HEK293 (cell line): ENCODE data around the gene CNPY4.
A peak's percentile ranks its signal among the peaks of the same experiment; 100 is the strongest.

Source experiments
- IKZF3 ChIP-seq: fragments of 450-650 bp; IDR thresholded peaks from 2 replicates; pipeline ENCODE4 v1.5.0; 2018; ENCODE audit warnings: missing biosample characterization, mild to moderate bottlenecking, missing genetic modification characterization, moderate library complexity
- KLF1 ChIP-seq: fragments of 450-650 bp; formaldehyde crosslinking; IDR thresholded peaks from 2 replicates; pipeline ENCODE4 v1.5.1; 2016; ENCODE audit warnings: missing biosample characterization, missing genetic modification characterization
- KLF9 ChIP-seq: fragments of 450-650 bp; formaldehyde crosslinking; IDR thresholded peaks from 2 replicates; pipeline ENCODE4 v1.5.1; 2016; ENCODE audit warnings: missing biosample characterization, missing genetic modification characterization, low read depth
- REST ChIP-seq: fragments of 450-650 bp; formaldehyde crosslinking; IDR thresholded peaks from 2 replicates; pipeline ENCODE4 v1.5.1; 2016; ENCODE audit warnings: missing biosample characterization, missing genetic modification characterization
- SALL2 ChIP-seq: fragments of 450-650 bp; formaldehyde crosslinking; IDR thresholded peaks from 2 replicates; pipeline ENCODE4 v1.5.0; 2017; ENCODE audit warnings: missing biosample characterization, mild to moderate bottlenecking, missing genetic modification characterization, borderline replicate concordance
- SP2 ChIP-seq: fragments of 450-650 bp; formaldehyde crosslinking; IDR thresholded peaks from 2 replicates; pipeline ENCODE4 v1.5.1; 2016; ENCODE audit warnings: missing biosample characterization, missing genetic modification characterization
- ZBTB17 ChIP-seq: fragments of 450-650 bp; formaldehyde crosslinking; IDR thresholded peaks from 2 replicates; pipeline ENCODE4 v1.5.1; 2016; ENCODE audit warnings: missing biosample characterization, missing genetic modification characterization
- ZNF10 ChIP-seq: fragments of 450-650 bp; formaldehyde crosslinking; IDR thresholded peaks from 2 replicates; pipeline ENCODE4 v1.5.1; 2017; ENCODE audit warnings: missing biosample characterization, missing genetic modification characterization
- ZNF132 ChIP-seq: fragments of 450-650 bp; formaldehyde crosslinking; IDR thresholded peaks from 2 replicates; pipeline ENCODE4 v1.5.1; 2017; ENCODE audit warnings: missing biosample characterization, missing genetic modification characterization, borderline replicate concordance
- ZNF211 ChIP-seq: fragments of 450-650 bp; formaldehyde crosslinking; IDR thresholded peaks from 2 replicates; pipeline ENCODE4 v1.5.1; 2016; ENCODE audit warnings: low read depth, missing biosample characterization, missing genetic modification characterization
- ZNF221 ChIP-seq: fragments of 450-650 bp; formaldehyde crosslinking; IDR thresholded peaks from 2 replicates; pipeline ENCODE4 v1.5.1; 2017; ENCODE audit warnings: missing biosample characterization, missing genetic modification characterization, borderline replicate concordance
- ZNF274 ChIP-seq, 2 experiments: fragments of 200-500 bp in 1 of 2; fragments of 450-650 bp in 1 of 2; sonication (Bioruptor generic) in 1 of 2; formaldehyde crosslinking in 1 of 2; IDR thresholded peaks; 2 replicates each; pipeline versions ENCODE4 v1.5.1 to v1.6.1; 2014 to 2016; ENCODE audit warnings: borderline replicate concordance in 1 of 2, inconsistent platforms in 1 of 2, low read length in 1 of 2, missing biosample characterization in 1 of 2, missing genetic modification characterization in 1 of 2
- ZNF404 ChIP-seq: fragments of 450-650 bp; formaldehyde crosslinking; IDR thresholded peaks from 2 replicates; pipeline ENCODE4 v1.5.1; 2017; ENCODE audit warnings: missing biosample characterization, missing genetic modification characterization
- ZNF423 ChIP-seq: fragments of 450-650 bp; formaldehyde crosslinking; IDR thresholded peaks from 2 replicates; pipeline ENCODE4 v1.5.1; 2016; ENCODE audit warnings: missing biosample characterization, missing genetic modification characterization
- ZNF488 ChIP-seq: fragments of 450-650 bp; formaldehyde crosslinking; IDR thresholded peaks from 2 replicates; pipeline ENCODE4 v1.5.1; 2016; ENCODE audit warnings: missing biosample characterization, missing genetic modification characterization
- ZNF513 ChIP-seq: fragments of 450-650 bp; IDR thresholded peaks from 2 replicates; pipeline ENCODE4 v1.5.1; 2018; ENCODE audit warnings: missing biosample characterization, missing genetic modification characterization
- ZNF521 ChIP-seq: fragments of 450-650 bp; formaldehyde crosslinking; IDR thresholded peaks from 2 replicates; pipeline ENCODE4 v1.5.1; 2017; ENCODE audit warnings: missing biosample characterization, mild to moderate bottlenecking, missing genetic modification characterization
- ZNF544 ChIP-seq: fragments of 450-650 bp; formaldehyde crosslinking; IDR thresholded peaks from 2 replicates; pipeline ENCODE4 v1.5.0; 2017; ENCODE audit warnings: missing biosample characterization, missing genetic modification characterization
- ZNF558 ChIP-seq: fragments of 450-650 bp; formaldehyde crosslinking; IDR thresholded peaks from 2 replicates; pipeline ENCODE4 v1.5.1; 2016; ENCODE audit warnings: missing biosample characterization, missing genetic modification characterization
- ZNF561 ChIP-seq: fragments of 450-650 bp; IDR thresholded peaks from 2 replicates; pipeline ENCODE4 v1.5.1; 2018; ENCODE audit warnings: missing biosample characterization, missing genetic modification characterization, borderline replicate concordance
- ZNF580 ChIP-seq: fragments of 450-650 bp; formaldehyde crosslinking; IDR thresholded peaks from 2 replicates; pipeline ENCODE4 v1.5.1; 2016; ENCODE audit warnings: missing biosample characterization, missing genetic modification characterization
- ZNF624 ChIP-seq: fragments of 450-650 bp; formaldehyde crosslinking; IDR thresholded peaks from 2 replicates; pipeline ENCODE4 v1.5.1; 2017; ENCODE audit warnings: missing biosample characterization, missing genetic modification characterization
- ZNF645 ChIP-seq: fragments of 450-650 bp; formaldehyde crosslinking; IDR thresholded peaks from 2 replicates; pipeline ENCODE4; 2016; ENCODE audit warnings: missing biosample characterization, missing genetic modification characterization
- ZNF768 ChIP-seq: fragments of 450-650 bp; formaldehyde crosslinking; IDR thresholded peaks from 2 replicates; pipeline ENCODE4 v1.5.1; 2018; ENCODE audit warnings: missing biosample characterization, mild to moderate bottlenecking, missing genetic modification characterization
- ZNF837 ChIP-seq: fragments of 450-650 bp; formaldehyde crosslinking; IDR thresholded peaks from 2 replicates; pipeline ENCODE4 v1.5.1; 2016; ENCODE audit warnings: missing biosample characterization, missing genetic modification characterization
- ZSCAN16 ChIP-seq: fragments of 450-650 bp; formaldehyde crosslinking; IDR thresholded peaks from 2 replicates; pipeline ENCODE4 v1.5.1; 2016; ENCODE audit warnings: missing biosample characterization, missing genetic modification characterization
- ZXDB ChIP-seq: fragments of 450-650 bp; formaldehyde crosslinking; IDR thresholded peaks from 2 replicates; pipeline ENCODE4 v1.5.1; 2016; ENCODE audit warnings: missing biosample characterization, missing genetic modification characterization

CNPY4 gene

GRCh38 chr7:100130608-100131453 is 11.4 kb downstream of the CNPY4 start (continued):
- TF ChIP-seq ZNF624 (no peak), ZNF513 (tag by site-specific recombination) (no peak), ZNF221 (tag by site-specific recombination) (no peak), IKZF3 (tag by site-specific recombination) (no peak), KLF1 (tag by site-specific recombination) (no peak), ZNF558 (no peak), ZSCAN16 (tag by site-specific recombination) (no peak), ZNF274 (IDR thresholded peaks at IDR 0.05; ENCODE audit: low read length) (no peak), ZNF274 (tag by site-specific recombination; IDR thresholded peaks at IDR 0.05; ENCODE audit: borderline replicate concordance) (no peak), SP2 (no peak), ZNF544 (tag by site-specific recombination) (no peak), ZNF561 (tag by site-specific recombination) (no peak), ZNF768 (tag by site-specific recombination) (no peak), ZNF211 (tag by site-specific recombination) (no peak), SALL2 (no peak), ZNF645 (tag by site-specific recombination) (no peak), ZXDB (peak; percentile 5; the same call in 1 of the 2 replicates), KLF9 (tag by site-specific recombination) (no peak), ZNF404 (tag by site-specific recombination) (no peak), ZNF837 (no peak), ZNF10 (tag by site-specific recombination) (no peak), ZNF132 (tag by site-specific recombination) (no peak), ZNF488 (tag by site-specific recombination) (no peak), REST (tag by site-specific recombination) (no peak), ZBTB17 (peak; percentile 27; the same call in 1 of the 2 replicates), ZNF521 (tag by site-specific recombination) (no peak), ZNF423 (no peak), ZNF580 (no peak)
